Cardiac fibroblast (primary cell): ENCODE data around the gene S1PR4.

Experiments used
- DNase-seq, 2 donors: peaks; one replicate each; pipeline versions ENCODE4 v3.0.0 to v3.0.0-alpha.2; 2010; ENCODE audit warnings: low read depth in 2 of 2
- H3K4me3 ChIP-seq, 2 donors: replicated peaks in 1 of 2; 1 replicate in 1 of 2; 2 replicates in 1 of 2; pipeline ENCODE4 v1.5.1; 2011; ENCODE audit warnings: low read depth in 2 of 2, low read length in 2 of 2, mild to moderate bottlenecking in 2 of 2, moderate library complexity in 1 of 2
- TF ChIP-seq, protein P1 (sequence below): IDR thresholded peaks from one replicate; pipeline ENCODE4 v1.5.1; 2011; ENCODE audit warnings: low read depth, mild to moderate bottlenecking, low read length, inconsistent platforms

S1PR4 gene

DNA sequence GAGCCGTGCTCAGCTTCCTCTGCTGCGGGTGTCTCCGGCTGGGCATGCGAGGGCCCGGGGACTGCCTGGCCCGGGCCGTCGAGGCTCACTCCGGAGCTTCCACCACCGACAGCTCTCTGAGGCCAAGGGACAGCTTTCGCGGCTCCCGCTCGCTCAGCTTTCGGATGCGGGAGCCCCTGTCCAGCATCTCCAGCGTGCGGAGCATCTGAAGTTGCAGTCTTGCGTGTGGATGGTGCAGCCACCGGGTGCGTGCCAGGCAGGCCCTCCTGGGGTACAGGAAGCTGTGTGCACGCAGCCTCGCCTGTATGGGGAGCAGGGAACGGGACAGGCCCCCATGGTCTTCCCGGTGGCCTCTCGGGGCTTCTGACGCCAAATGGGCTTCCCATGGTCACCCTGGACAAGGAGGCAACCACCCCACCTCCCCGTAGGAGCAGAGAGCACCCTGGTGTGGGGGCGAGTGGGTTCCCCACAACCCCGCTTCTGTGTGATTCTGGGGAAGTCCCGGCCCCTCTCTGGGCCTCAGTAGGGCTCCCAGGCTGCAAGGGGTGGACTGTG, 1.2 kb downstream of the S1PR4 start:
- H3K4me3 ChIP-seq = no peak overlapping the region
- DNase-seq = no peak
- TF ChIP-seq, protein P1, sequence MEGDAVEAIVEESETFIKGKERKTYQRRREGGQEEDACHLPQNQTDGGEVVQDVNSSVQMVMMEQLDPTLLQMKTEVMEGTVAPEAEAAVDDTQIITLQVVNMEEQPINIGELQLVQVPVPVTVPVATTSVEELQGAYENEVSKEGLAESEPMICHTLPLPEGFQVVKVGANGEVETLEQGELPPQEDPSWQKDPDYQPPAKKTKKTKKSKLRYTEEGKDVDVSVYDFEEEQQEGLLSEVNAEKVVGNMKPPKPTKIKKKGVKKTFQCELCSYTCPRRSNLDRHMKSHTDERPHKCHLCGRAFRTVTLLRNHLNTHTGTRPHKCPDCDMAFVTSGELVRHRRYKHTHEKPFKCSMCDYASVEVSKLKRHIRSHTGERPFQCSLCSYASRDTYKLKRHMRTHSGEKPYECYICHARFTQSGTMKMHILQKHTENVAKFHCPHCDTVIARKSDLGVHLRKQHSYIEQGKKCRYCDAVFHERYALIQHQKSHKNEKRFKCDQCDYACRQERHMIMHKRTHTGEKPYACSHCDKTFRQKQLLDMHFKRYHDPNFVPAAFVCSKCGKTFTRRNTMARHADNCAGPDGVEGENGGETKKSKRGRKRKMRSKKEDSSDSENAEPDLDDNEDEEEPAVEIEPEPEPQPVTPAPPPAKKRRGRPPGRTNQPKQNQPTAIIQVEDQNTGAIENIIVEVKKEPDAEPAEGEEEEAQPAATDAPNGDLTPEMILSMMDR = no peak

DNA sequence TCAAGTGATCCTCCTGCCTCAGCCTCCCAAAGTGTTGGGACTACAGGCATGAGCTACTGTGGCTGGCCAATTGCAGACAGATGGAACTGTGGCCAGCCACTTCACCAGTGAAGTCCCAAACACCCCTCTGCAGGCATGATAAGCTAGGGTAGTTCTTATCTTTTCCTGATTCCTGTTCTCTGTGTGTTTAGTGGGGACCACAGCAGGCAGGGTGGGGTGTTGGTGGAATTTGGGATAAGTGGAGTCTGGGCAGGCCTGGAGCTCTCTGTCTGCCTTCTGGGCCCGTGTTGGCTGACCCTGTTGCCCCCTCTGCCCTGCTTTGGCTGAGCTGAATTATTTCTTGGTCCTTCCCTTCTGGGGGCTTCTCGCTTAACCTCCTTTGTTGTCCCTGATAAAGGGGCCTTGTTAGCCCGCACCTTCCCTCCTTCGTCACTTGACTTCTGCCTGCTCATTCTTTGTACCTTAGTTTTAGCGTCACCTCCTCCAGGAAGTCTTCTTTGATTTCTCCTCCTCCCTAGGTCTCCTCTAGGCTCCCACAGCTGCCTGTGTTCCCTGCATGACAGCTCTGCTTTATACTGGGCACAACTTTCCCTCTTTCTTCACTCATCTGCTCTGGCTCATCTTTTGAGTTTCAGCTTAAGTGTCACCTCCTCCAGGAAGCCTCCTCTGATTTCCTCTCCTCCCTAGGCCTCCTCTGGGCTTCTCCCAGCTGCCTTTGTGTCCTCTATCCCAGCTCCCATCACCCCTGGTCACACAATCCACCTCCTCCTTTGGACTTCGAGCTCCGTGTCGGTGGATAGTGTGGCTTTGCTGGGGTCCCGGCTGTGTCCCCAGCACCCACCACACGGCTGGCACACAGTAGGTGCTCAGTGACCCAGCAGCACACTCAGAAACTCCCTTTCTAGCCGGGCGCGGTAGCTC, 5.4 kb downstream of the S1PR4 start:
- H3K4me3 ChIP-seq = no peak overlapping the region
- no peak for DNase-seq
- TF ChIP-seq, protein P1 = no peak

DNA sequence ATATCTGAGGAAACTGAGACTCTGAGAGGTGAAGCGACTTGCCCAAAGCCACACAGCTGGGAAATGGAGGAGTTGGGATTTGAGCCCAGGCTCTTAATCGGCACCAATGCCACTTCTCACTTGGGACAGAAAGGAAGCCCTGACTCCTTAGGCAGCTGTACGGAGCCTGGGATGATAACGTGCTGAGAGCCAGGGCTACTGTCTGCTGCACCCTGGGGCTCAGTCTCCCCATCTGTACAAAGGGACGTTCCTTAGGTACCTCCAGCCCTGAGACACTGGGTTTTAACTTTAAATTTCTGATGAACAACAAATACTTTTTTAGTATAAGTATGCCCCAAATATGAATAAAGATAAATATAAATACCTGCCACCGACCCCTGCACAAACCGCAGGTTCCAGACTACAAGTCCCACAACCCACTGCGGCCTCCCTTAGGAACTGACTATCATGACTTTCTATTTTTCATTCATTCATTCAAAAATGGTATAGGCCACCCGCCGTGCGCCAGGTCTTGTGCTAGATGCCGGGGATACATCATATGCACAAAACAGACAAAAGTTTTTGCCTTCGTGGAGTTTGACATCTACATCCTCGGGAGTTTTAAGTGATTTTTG, 6.4 kb downstream of the S1PR4 start:
- TF ChIP-seq, protein P1 = no peak
- DNase-seq = peak in 1 of 2 donors; percentile 75
- peak overlapping the region; percentile 44 to 94 for H3K4me3 ChIP-seq

DNA sequence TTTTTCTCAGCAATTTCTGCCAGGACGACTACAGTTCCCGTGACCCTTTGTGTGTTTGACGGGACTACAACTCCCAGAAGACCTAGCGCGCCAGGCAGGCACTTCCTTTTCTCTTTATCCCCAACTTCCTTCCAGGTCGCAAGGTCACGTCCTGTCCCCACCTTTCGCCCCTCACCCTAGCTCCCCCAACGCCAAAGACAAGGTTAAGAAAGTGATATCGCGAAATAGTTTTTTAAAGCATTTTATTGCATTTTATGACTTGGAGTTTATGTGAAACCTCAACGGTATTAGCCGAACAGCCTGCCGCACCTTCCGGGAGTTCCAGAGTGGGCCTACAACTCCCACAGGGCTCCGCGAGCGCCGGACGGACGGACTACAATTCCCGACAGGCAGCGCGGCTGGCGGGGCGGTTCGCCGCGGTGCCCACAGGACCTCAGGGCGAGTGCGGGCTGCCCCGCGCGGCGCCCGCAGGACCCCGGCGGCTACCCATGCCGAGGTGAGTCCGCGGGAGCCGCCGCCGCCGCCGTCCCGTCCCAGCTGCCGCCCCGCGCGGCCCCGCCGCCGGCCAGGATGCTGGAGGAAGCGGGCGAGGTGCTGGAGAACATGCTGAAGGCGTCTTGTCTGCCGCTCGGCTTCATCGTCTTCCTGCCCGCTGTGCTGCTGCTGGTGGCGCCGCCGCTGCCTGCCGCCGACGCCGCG, 7.0 kb downstream of the S1PR4 start, which contains the start of gene NCLN:
NCLN (plus strand) TSS at position 470 of the 699 bp plus-strand sequence; CDS start at position 571, 101 bp downstream.
- peak; percentile 95 to 97 for DNase-seq
- peak within 1 kb of the TSS; percentile 86 to 94 for H3K4me3 ChIP-seq
- TF ChIP-seq, protein P1 = no peak

DNA sequence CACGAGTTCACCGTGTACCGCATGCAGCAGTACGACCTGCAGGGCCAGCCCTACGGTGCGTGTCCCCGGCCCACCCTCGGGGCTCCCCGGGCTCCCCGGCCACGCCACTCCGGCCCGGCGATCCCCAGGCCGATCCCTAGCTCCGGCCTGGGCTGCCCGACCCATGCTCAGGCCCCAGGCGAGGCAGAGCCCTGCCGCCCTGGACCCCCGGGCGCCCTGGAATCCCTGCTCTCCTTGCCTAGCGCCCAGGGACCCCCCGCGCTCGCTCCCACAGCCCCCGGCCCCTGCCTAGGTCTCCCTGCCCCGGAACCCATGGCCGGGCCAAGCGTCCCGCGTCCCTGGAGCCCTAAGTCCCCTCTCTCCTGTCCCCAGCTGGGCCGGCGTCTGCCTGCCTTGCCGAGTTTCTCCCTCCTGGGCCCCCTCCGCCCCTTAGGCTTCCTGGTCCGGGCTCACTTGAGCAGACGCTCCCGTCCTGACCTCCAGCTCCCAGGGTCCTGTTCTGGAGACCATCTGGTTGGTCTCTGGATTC, 7.7 kb downstream of the S1PR4 start:
- DNase-seq = no peak
- TF ChIP-seq, protein P1 = no peak
- H3K4me3 ChIP-seq = peak overlapping the region; percentile 86 to 94

DNA sequence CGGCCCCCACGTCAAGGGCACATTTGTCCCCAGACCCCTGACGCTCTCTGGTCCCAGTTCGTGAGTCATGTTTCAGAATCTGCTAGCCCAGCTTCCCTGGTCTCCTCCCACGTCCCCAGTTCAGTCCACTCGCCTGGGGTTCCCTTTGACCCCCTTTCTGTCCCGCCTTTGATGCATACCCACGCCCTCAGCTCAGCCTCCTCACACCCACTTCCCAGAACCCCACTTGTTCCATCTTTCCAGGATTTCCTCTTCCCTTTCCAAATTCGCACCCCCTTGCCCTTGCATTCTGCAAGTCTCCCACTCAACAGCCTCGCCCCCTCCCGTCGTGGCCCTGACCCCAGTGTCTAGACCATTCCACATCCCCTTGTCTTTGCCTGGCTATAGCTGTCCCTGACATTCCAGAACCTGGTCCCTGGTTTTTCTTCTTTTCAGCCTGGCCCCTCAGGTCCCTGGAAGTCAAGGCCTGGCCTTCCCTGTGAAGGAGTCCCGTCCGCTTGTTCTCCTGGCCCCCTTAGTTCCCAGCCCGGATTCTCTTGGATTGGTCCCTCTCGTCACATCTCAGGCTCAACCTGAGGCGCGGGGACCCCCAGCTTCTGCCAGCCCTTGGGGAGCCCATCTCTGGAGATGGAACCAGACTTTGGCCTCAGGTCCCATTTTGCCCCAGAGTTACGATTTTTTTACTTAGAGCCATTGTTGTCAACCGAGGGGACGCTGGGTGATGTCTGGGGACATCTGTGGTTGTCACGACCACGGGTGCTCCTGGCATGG, 8.5 kb downstream of the S1PR4 start:
- DNase-seq = no peak
- H3K4me3 ChIP-seq = peak overlapping the region; percentile 86 to 94
- TF ChIP-seq, protein P1 = no peak
